ENCODE data around the gene POLL. TPM values are rescaled to one million over a fixed set of nuclear protein-coding genes. Genes with fewer than 3 reads are reported as not detected.
A peak's percentile ranks its signal among the peaks of the same experiment; 100 is the strongest.
"Not testable (repeated sequence)": the region's sequence is repeated elsewhere in the genome, so short reads cannot be mapped to it uniquely, and the experiment has no call there.

POLL gene
- total RNA-seq, 1 experiment from 2014 or later: 30.3 TPM

- Histone ChIP-seq H3K4me3 (no peak overlapping the region), H3K27ac (no peak overlapping the region), H3F3A (ENCODE audit: insufficient read depth, low read depth) (no peaks in the 10 kb centered on the region), H3K79me2 (ENCODE audit: low read depth) (no peaks in the 10 kb centered on the region), H3K4me2 (no peak overlapping the region), H3K9me3 (ENCODE audit: insufficient read depth, low read depth) (no peaks in the 10 kb centered on the region), H3K36me3 (ENCODE audit: low read depth) (no peaks in the 10 kb centered on the region), H4K20me1 (ENCODE audit: insufficient read depth) (no peaks in the 10 kb centered on the region), H3K4me1 (replicated peaks; ENCODE audit: insufficient read depth) (no peaks in the 10 kb centered on the region), H3K9me2 (ENCODE audit: insufficient read depth) (no peaks in the 10 kb centered on the region), H2AFZ (no peak overlapping the region), H3K27me3 (ENCODE audit: insufficient read depth, low read depth) (no peaks in the 10 kb centered on the region)
- ChIA-PET CTCF (no interaction called here), POLR2A (ENCODE audit: unreplicated experiment) (no interaction called here)
- no peak for TF ChIP-seq CTCF (conservative IDR thresholded peaks at IDR 0.05)
- TF ChIP-seq EZH2 (IDR thresholded peaks at IDR 0.05; ENCODE audit: low read depth): no peak
- BruUV-seq (replicated peaks): no TSS peak
- intact Hi-C loops (cut with micrococcal nuclease; ENCODE audit: unreplicated experiment): no loop called here
- DNase-seq: no peak
Observed at GRCh38 chr10:101595591-101596433, 7.8 kb upstream of the POLL start.

GRCh38 chr10:101593331-101593730, 5.3 kb upstream of the POLL start:
- H3K27me3 ChIP-seq (ENCODE audit: insufficient read depth, low read depth); H3K79me2 ChIP-seq (ENCODE audit: low read depth); H3F3A ChIP-seq (ENCODE audit: insufficient read depth, low read depth); H2AFZ ChIP-seq; H3K4me2 ChIP-seq; BruUV-seq (replicated peaks); H3K27ac ChIP-seq; DNase-seq; CTCF ChIA-PET; H3K4me1 ChIP-seq (replicated peaks; ENCODE audit: insufficient read depth); intact Hi-C loops (cut with micrococcal nuclease; ENCODE audit: unreplicated experiment); H3K4me3 ChIP-seq; H3K9me3 ChIP-seq (ENCODE audit: insufficient read depth, low read depth); H4K20me1 ChIP-seq (ENCODE audit: insufficient read depth); H3K9me2 ChIP-seq (ENCODE audit: insufficient read depth); H3K36me3 ChIP-seq (ENCODE audit: low read depth); POLR2A ChIA-PET (ENCODE audit: unreplicated experiment): not testable (repeated sequence)

- intact Hi-C loops (cut with micrococcal nuclease; ENCODE audit: unreplicated experiment): no loop called here
- peak in 1 of 2 experiments; percentile 37 for DNase-seq
- H4K20me1 ChIP-seq (ENCODE audit: insufficient read depth): no peaks in the 10 kb centered on the region
- H3K9me3 ChIP-seq (ENCODE audit: insufficient read depth, low read depth): no peaks in the 10 kb centered on the region
- H3K79me2 ChIP-seq (ENCODE audit: low read depth): peaks cover 10% of the 10 kb centered on the region
- no peak for TF ChIP-seq CTCF (conservative IDR thresholded peaks at IDR 0.05)
- TF ChIP-seq EZH2 (IDR thresholded peaks at IDR 0.05; ENCODE audit: low read depth): no peak
- H3K9me2 ChIP-seq (ENCODE audit: insufficient read depth): no peaks in the 10 kb centered on the region
- peak overlapping the region; percentile 89; the same call in 1 of the 2 replicates for H2AFZ ChIP-seq
- no peaks in the 10 kb centered on the region for H3K36me3 ChIP-seq (ENCODE audit: low read depth)
- no peaks in the 10 kb centered on the region for H3F3A ChIP-seq (ENCODE audit: insufficient read depth, low read depth)
- no TSS peak for BruUV-seq (replicated peaks)
- ChIA-PET CTCF (no interaction called here), POLR2A (ENCODE audit: unreplicated experiment) (no interaction called here)
- peak overlapping the region; percentile 97 for H3K4me3 ChIP-seq
- H3K27ac ChIP-seq: no peak overlapping the region
- no peaks in the 10 kb centered on the region for H3K27me3 ChIP-seq (ENCODE audit: insufficient read depth, low read depth)
- peaks cover 12% of the 10 kb centered on the region; the same call in 1 of the 2 replicates for H3K4me1 ChIP-seq (replicated peaks; ENCODE audit: insufficient read depth)
- H3K4me2 ChIP-seq: peak overlapping the region; percentile 93
Observed at GRCh38 chr10:101588879-101589278, 822 bp upstream of the POLL start.

Measured in PC-9 (cell line).